ENCODE measurements around the gene TRAF3IP1.

The TRAF3IP1 gene

GRCh38 chr2:238295144-238296112 lies 24.9 kb upstream of the TRAF3IP1 start:
- no peak overlapping the region for H3K4me3 ChIP-seq (ENCODE audit: insufficient read depth, low read depth, low read length, poor library complexity, severe bottlenecking)
- H3K27me3 ChIP-seq (replicated peaks; ENCODE audit: control insufficient read depth, insufficient read depth, low read length, poor library complexity, severe bottlenecking): no peaks in the 10 kb centered on the region
- no peaks in the 10 kb centered on the region for H3K4me1 ChIP-seq (ENCODE audit: control insufficient read depth, insufficient read depth, low read length, poor library complexity, severe bottlenecking)
- no peaks in the 10 kb centered on the region for H3K9me3 ChIP-seq (ENCODE audit: control insufficient read depth, low read length)
- no peak for DNase-seq
- H3K27ac ChIP-seq (ENCODE audit: insufficient read depth, low read length, poor library complexity, severe bottlenecking): no peak overlapping the region
- no peaks in the 10 kb centered on the region for H3K36me3 ChIP-seq (ENCODE audit: control insufficient read depth, insufficient read depth, low read length)

GRCh38 chr2:238296638-238297457 lies 23.5 kb upstream of the TRAF3IP1 start:
- H3K27ac ChIP-seq (ENCODE audit: insufficient read depth, low read length, poor library complexity, severe bottlenecking): no peak overlapping the region
- H3K4me3 ChIP-seq (ENCODE audit: insufficient read depth, low read depth, low read length, poor library complexity, severe bottlenecking): no peak overlapping the region
- no peak for DNase-seq
- no peaks in the 10 kb centered on the region for H3K36me3 ChIP-seq (ENCODE audit: control insufficient read depth, insufficient read depth, low read length)
- no peaks in the 10 kb centered on the region for H3K9me3 ChIP-seq (ENCODE audit: control insufficient read depth, low read length)
- no peaks in the 10 kb centered on the region for H3K4me1 ChIP-seq (ENCODE audit: control insufficient read depth, insufficient read depth, low read length, poor library complexity, severe bottlenecking)
- no peaks in the 10 kb centered on the region for H3K27me3 ChIP-seq (replicated peaks; ENCODE audit: control insufficient read depth, insufficient read depth, low read length, poor library complexity, severe bottlenecking)

GRCh38 chr2:238299803-238300202 lies 20.5 kb upstream of the TRAF3IP1 start:
- no peaks in the 10 kb centered on the region for H3K27me3 ChIP-seq (replicated peaks; ENCODE audit: control insufficient read depth, insufficient read depth, low read length, poor library complexity, severe bottlenecking)

GRCh38 chr2:238302087-238302486 lies 18.2 kb upstream of the TRAF3IP1 start:
- H3K4me1 ChIP-seq (ENCODE audit: control insufficient read depth, insufficient read depth, low read length, poor library complexity, severe bottlenecking): no peaks in the 10 kb centered on the region
- no peak overlapping the region for H3K4me3 ChIP-seq (ENCODE audit: insufficient read depth, low read depth, low read length, poor library complexity, severe bottlenecking)
- H3K27me3 ChIP-seq (replicated peaks; ENCODE audit: control insufficient read depth, insufficient read depth, low read length, poor library complexity, severe bottlenecking): no peaks in the 10 kb centered on the region
- no peak for DNase-seq
- H3K27ac ChIP-seq (ENCODE audit: insufficient read depth, low read length, poor library complexity, severe bottlenecking): no peak overlapping the region
- no peaks in the 10 kb centered on the region for H3K36me3 ChIP-seq (ENCODE audit: control insufficient read depth, insufficient read depth, low read length)
- H3K9me3 ChIP-seq (ENCODE audit: control insufficient read depth, low read length): no peaks in the 10 kb centered on the region

More at GRCh38 chr2:238299803-238300202, 20.5 kb upstream of the TRAF3IP1 start:
- Histone ChIP-seq H3K9me3 (ENCODE audit: control insufficient read depth, low read length) (no peaks in the 10 kb centered on the region), H3K27ac (ENCODE audit: insufficient read depth, low read length, poor library complexity, severe bottlenecking) (no peak overlapping the region), H3K4me3 (ENCODE audit: insufficient read depth, low read depth, low read length, poor library complexity, severe bottlenecking) (no peak overlapping the region), H3K36me3 (ENCODE audit: control insufficient read depth, insufficient read depth, low read length) (no peaks in the 10 kb centered on the region), H3K4me1 (ENCODE audit: control insufficient read depth, insufficient read depth, low read length, poor library complexity, severe bottlenecking) (no peaks in the 10 kb centered on the region)
- DNase-seq: no peak

- no peaks in the 10 kb centered on the region for H3K36me3 ChIP-seq (ENCODE audit: control insufficient read depth, insufficient read depth, low read length)
- H3K9me3 ChIP-seq (ENCODE audit: control insufficient read depth, low read length): no peaks in the 10 kb centered on the region
- no peak overlapping the region for H3K27ac ChIP-seq (ENCODE audit: insufficient read depth, low read length, poor library complexity, severe bottlenecking)
- H3K27me3 ChIP-seq (replicated peaks; ENCODE audit: control insufficient read depth, insufficient read depth, low read length, poor library complexity, severe bottlenecking): no peaks in the 10 kb centered on the region
- no peaks in the 10 kb centered on the region for H3K4me1 ChIP-seq (ENCODE audit: control insufficient read depth, insufficient read depth, low read length, poor library complexity, severe bottlenecking)
- DNase-seq: no peak
- no peak overlapping the region for H3K4me3 ChIP-seq (ENCODE audit: insufficient read depth, low read depth, low read length, poor library complexity, severe bottlenecking)
Measured at GRCh38 chr2:238302751-238303150, 17.6 kb upstream of the TRAF3IP1 start.

GRCh38 chr2:238304116-238304515 lies 16.2 kb upstream of the TRAF3IP1 start:
- H3K9me3 ChIP-seq (ENCODE audit: control insufficient read depth, low read length): no peaks in the 10 kb centered on the region
- no peaks in the 10 kb centered on the region for H3K27me3 ChIP-seq (replicated peaks; ENCODE audit: control insufficient read depth, insufficient read depth, low read length, poor library complexity, severe bottlenecking)
- DNase-seq: no peak
- H3K27ac ChIP-seq (ENCODE audit: insufficient read depth, low read length, poor library complexity, severe bottlenecking): no peak overlapping the region
- H3K36me3 ChIP-seq (ENCODE audit: control insufficient read depth, insufficient read depth, low read length): no peaks in the 10 kb centered on the region
- no peak overlapping the region for H3K4me3 ChIP-seq (ENCODE audit: insufficient read depth, low read depth, low read length, poor library complexity, severe bottlenecking)
- H3K4me1 ChIP-seq (ENCODE audit: control insufficient read depth, insufficient read depth, low read length, poor library complexity, severe bottlenecking): no peaks in the 10 kb centered on the region

- no peaks in the 10 kb centered on the region for H3K9me3 ChIP-seq (ENCODE audit: control insufficient read depth, low read length)
- DNase-seq: no peak
- no peaks in the 10 kb centered on the region for H3K36me3 ChIP-seq (ENCODE audit: control insufficient read depth, insufficient read depth, low read length)
- H3K27me3 ChIP-seq (replicated peaks; ENCODE audit: control insufficient read depth, insufficient read depth, low read length, poor library complexity, severe bottlenecking): no peaks in the 10 kb centered on the region
- no peak overlapping the region for H3K27ac ChIP-seq (ENCODE audit: insufficient read depth, low read length, poor library complexity, severe bottlenecking)
- H3K4me1 ChIP-seq (ENCODE audit: control insufficient read depth, insufficient read depth, low read length, poor library complexity, severe bottlenecking): no peaks in the 10 kb centered on the region
- no peak overlapping the region for H3K4me3 ChIP-seq (ENCODE audit: insufficient read depth, low read depth, low read length, poor library complexity, severe bottlenecking)
Measured at GRCh38 chr2:238305092-238305862, 15.0 kb upstream of the TRAF3IP1 start.

- Histone ChIP-seq H3K27ac (ENCODE audit: insufficient read depth, low read length, poor library complexity, severe bottlenecking) (no peak overlapping the region), H3K4me3 (ENCODE audit: insufficient read depth, low read depth, low read length, poor library complexity, severe bottlenecking) (no peak overlapping the region), H3K36me3 (ENCODE audit: control insufficient read depth, insufficient read depth, low read length) (no peaks in the 10 kb centered on the region), H3K4me1 (ENCODE audit: control insufficient read depth, insufficient read depth, low read length, poor library complexity, severe bottlenecking) (no peaks in the 10 kb centered on the region), H3K27me3 (replicated peaks; ENCODE audit: control insufficient read depth, insufficient read depth, low read length, poor library complexity, severe bottlenecking) (no peaks in the 10 kb centered on the region), H3K9me3 (ENCODE audit: control insufficient read depth, low read length) (no peaks in the 10 kb centered on the region)
- no peak for DNase-seq
Measured at GRCh38 chr2:238305965-238306671, 14.2 kb upstream of the TRAF3IP1 start.

- no peak overlapping the region for H3K27ac ChIP-seq (ENCODE audit: insufficient read depth, low read length, poor library complexity, severe bottlenecking)
- H3K36me3 ChIP-seq (ENCODE audit: control insufficient read depth, insufficient read depth, low read length): no peaks in the 10 kb centered on the region
- H3K9me3 ChIP-seq (ENCODE audit: control insufficient read depth, low read length): no peaks in the 10 kb centered on the region
- no peaks in the 10 kb centered on the region for H3K4me1 ChIP-seq (ENCODE audit: control insufficient read depth, insufficient read depth, low read length, poor library complexity, severe bottlenecking)
- H3K27me3 ChIP-seq (replicated peaks; ENCODE audit: control insufficient read depth, insufficient read depth, low read length, poor library complexity, severe bottlenecking): no peaks in the 10 kb centered on the region
- no peak for DNase-seq
- H3K4me3 ChIP-seq (ENCODE audit: insufficient read depth, low read depth, low read length, poor library complexity, severe bottlenecking): no peak overlapping the region
Measured at GRCh38 chr2:238306672-238306998, 13.7 kb upstream of the TRAF3IP1 start.
